AG09319 (cell line): ENCODE results near the gene SPPL3.

Experiments
- DNase-seq: peaks from one replicate; pipeline ENCODE4 v3.0.0-alpha.2; 2010; ENCODE audit warnings: low read depth; ENCODE audit errors: extremely low read depth
- CTCF ChIP-seq: IDR thresholded peaks from 2 replicates; pipeline ENCODE4 v1.5.1; 2011; ENCODE audit warnings: low read depth, mild to moderate bottlenecking, inconsistent platforms, low read length, moderate library complexity

SPPL3 gene

GRCh38 chr12:120847814-120848213 is 56.3 kb downstream of the SPPL3 start:
- TF ChIP-seq CTCF, result no peak
- DNase-seq, result no peak

- TF ChIP-seq CTCF, result no peak
- DNase-seq, result no peak
These were observed 56.8 kb downstream of the SPPL3 start for GRCh38 chr12:120847392-120847791.

GRCh38 chr12:120846721-120847120 is 57.4 kb downstream of the SPPL3 start:
- no peak for TF ChIP-seq CTCF
- peak; percentile 58 for DNase-seq

DNA sequence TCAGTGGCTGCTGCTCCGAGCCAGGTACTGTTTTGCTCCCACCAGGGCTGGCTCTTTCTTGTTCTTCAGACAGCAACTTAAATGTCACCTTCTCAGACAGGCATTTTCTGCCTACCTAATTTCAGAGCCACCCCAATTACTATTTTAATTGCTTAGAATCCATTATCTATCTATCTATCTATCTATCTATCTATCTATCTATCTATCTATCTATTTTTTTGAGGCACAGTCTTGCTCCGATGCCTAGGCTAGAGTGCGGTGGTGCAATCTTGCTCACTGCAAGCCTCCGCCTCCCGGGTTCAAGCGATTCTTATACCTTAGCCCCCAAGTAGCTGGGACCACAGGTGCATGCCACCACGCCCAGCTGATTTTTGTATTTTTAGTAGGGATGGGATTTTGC is 58.5 kb downstream of the SPPL3 start:
- DNase-seq, result no peak
- TF ChIP-seq CTCF, result no peak

DNA sequence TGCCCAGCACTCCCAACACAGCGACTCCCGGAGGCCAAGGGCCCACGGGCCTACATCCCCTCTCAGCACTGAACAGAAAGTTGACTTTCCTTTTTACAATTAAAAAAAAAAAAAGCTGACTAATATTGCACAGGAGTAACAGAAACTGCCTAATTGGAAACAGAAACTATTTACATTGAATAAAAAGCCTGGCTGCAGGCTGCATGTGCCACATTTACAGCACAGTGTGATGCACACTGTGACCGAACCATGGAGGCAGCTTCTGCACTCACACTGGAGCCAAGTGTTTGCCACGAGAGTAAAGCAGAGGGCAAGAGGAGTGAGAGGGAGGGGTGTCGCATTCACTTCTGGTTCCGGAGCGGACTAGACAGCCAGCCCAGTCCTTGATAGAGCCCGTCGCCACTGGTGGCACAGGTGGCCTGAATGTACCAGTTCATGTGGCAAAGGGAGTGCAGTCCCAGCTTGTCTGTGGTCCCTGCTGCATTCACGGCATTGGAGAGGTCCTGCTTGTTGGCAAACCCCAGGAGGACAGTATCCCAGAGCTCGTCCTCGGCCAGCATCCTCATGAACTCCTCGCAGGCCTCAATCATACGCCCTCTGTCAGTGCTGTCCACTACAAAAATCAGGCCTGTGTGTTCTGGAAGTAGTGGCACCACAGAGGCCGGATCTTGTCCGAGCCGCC is 59.2 kb downstream of the SPPL3 start:
- no peak for TF ChIP-seq CTCF
- no peak for DNase-seq

DNA sequence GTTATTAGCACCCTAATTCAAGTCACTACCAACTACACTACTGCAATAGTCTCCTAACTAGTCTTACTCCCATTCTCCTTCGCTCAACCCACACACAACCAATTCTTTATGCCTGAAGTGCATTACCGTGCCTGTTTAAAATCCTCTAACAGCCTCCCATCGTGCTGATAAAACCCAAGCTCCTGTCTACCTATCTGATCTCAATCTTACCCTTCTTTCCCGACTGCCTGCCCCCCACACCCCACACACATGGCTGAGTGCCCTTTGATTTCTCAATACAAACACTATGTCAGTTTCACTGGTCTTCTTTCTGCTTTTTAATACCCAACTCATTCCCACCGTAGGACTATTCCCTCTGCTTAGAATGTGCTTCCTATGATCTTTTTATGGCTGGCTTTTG is 59.9 kb downstream of the SPPL3 start:
- TF ChIP-seq CTCF, result no peak
- DNase-seq, result no peak

DNA sequence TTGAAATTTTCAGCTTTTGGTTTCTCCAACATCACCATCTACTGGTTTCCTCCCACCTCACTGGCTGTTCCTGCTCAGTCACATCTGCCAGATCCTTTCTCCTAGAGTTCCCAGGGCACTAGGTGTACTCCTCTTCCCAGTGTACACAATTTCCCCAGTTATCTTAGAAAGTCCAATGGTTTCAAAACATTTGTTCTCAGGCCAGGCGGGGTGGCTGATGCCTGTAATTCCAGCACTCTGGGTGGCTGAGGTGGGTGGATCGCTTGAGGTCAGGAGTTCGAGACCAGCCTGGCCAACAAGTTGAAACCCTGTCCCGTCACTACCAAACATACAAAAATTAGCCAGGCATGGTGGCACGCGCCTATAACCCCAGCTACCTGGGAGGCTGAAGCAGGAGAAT is 60.7 kb downstream of the SPPL3 start:
- no peak for DNase-seq
- TF ChIP-seq CTCF, result no peak
